Middle frontal gyrus (tissue), 1 donor: Measurements from ENCODE around the gene LRSAM1.

Experiments used
- DNase-seq: peaks from one replicate; pipeline ENCODE4 v3.0.0-alpha.2; 2015; ENCODE audit warnings: low spot score; ENCODE audit errors: extremely low spot score

Gene LRSAM1

GRCh38 chr9:127495884-127496555, 44.7 kb downstream of the LRSAM1 start:
- DNase-seq, result no peak

- no peak for DNase-seq
Observed at GRCh38 chr9:127496974-127497373, 45.7 kb downstream of the LRSAM1 start.

- DNase-seq, result no peak
Observed at GRCh38 chr9:127497656-127498290, 46.5 kb downstream of the LRSAM1 start.

GRCh38 chr9:127498298-127498697, 47.0 kb downstream of the LRSAM1 start:
- DNase-seq, result no peak

GRCh38 chr9:127500399-127500798, 49.1 kb downstream of the LRSAM1 start:
- no peak for DNase-seq

GRCh38 chr9:127500862-127501261, 49.6 kb downstream of the LRSAM1 start:
- no peak for DNase-seq

- no peak for DNase-seq
Observed at GRCh38 chr9:127501821-127502343, 50.6 kb downstream of the LRSAM1 start.

GRCh38 chr9:127502706-127503378, 51.5 kb downstream of the LRSAM1 start:
- DNase-seq, result no peak

- DNase-seq, result no peak
Observed at GRCh38 chr9:127503379-127503921, 52.1 kb downstream of the LRSAM1 start.

- peak; percentile 22 for DNase-seq
Observed at GRCh38 chr9:127503947-127504886, 52.9 kb downstream of the LRSAM1 start.

- no peak for DNase-seq
Observed at GRCh38 chr9:127504887-127505251, 53.6 kb downstream of the LRSAM1 start.

- no peak for DNase-seq
Observed at GRCh38 chr9:127505396-127506116, 54.2 kb downstream of the LRSAM1 start.

GRCh38 chr9:127506117-127506813, 55.0 kb downstream of the LRSAM1 start:
- no peak for DNase-seq

- DNase-seq, result no peak
Observed at GRCh38 chr9:127506814-127507750, 55.8 kb downstream of the LRSAM1 start.

- no peak for DNase-seq
Observed at GRCh38 chr9:127507751-127508648, 56.7 kb downstream of the LRSAM1 start.

GRCh38 chr9:127508901-127509260, 57.6 kb downstream of the LRSAM1 start:
- no peak for DNase-seq

- DNase-seq, result no peak
Observed at GRCh38 chr9:127509261-127509954, 58.1 kb downstream of the LRSAM1 start.
